Endothelial cell of umbilical vein (primary cell): Measurements from ENCODE around the gene LGALS4. TPM values are rescaled to one million over a fixed set of nuclear protein-coding genes. Genes with fewer than 3 reads are reported as not detected.

Experiments used
- BruUV-seq: library from RNA; stranded (reverse); fragments of 400-500 nt; replicated peaks from 2 replicates; lab custom pipeline; 2021; lab: Mats Ljungman, UMichigan
- CTCF ChIA-PET: fragments of 300-600, 350-600 bp; sonication (Branson Sonifier 250); formaldehyde crosslinking; loops from one replicate; lab custom pipeline; 2021; ENCODE audit warnings: antibody characterized with exemption, inconsistent platforms; lab: Charles Lee
- POLR2A ChIA-PET: fragments of 300-600, 350-600 bp; sonication (Branson Sonifier 250); formaldehyde crosslinking; loops from one replicate; lab custom pipeline; 2021; ENCODE audit warnings: antibody characterized with exemption, inconsistent platforms; lab: Charles Lee
- DNase-seq: peaks from one replicate; pipeline ENCODE4 v3.0.0-alpha.2; 2011; ENCODE audit warnings: low read depth, low spot score
- FAIRE-seq: peaks from 2 replicates; lab custom pipeline; 2011; peaks lifted over from hg19 to GRCh38; lab: Jason Lieb, UNC
- H2AFZ ChIP-seq: 2 replicates; pipeline ENCODE4 v1.6.0; 2012; ENCODE audit warnings: low read depth, low read length, control low read depth, inconsistent platforms
- H3K27ac ChIP-seq: 2 replicates; pipeline ENCODE4 v1.5.1; 2011; ENCODE audit warnings: low read depth, mild to moderate bottlenecking, control low read depth, low read length, moderate library complexity; ENCODE audit not compliant: insufficient read depth
- H3K27me3 ChIP-seq, 2 experiments: 2 replicates each; pipeline versions ENCODE4 v1.6.0 to v1.6.1; 2011; ENCODE audit warnings: low read length in 2 of 2, mixed read lengths in 1 of 2; ENCODE audit not compliant: control insufficient read depth in 2 of 2, insufficient read depth in 2 of 2
- H3K36me3 ChIP-seq, 2 experiments: 2 replicates in 1 of 2; 3 replicates in 1 of 2; pipeline ENCODE4 v1.5.1; 2011; ENCODE audit warnings: low read length in 2 of 2, mild to moderate bottlenecking in 1 of 2, moderate library complexity in 1 of 2; ENCODE audit not compliant: control insufficient read depth in 2 of 2, insufficient read depth in 2 of 2; ENCODE audit errors: extremely low read depth in 1 of 2
- H3K4me1 ChIP-seq: 3 replicates; pipeline ENCODE4 v1.5.1; 2011; ENCODE audit warnings: mild to moderate bottlenecking, low read length; ENCODE audit not compliant: control insufficient read depth, insufficient read depth; ENCODE audit errors: extremely low read depth
- H3K4me2 ChIP-seq: 2 replicates; pipeline ENCODE4 v1.6.1; 2011; ENCODE audit warnings: low read length, control low read depth, mixed read lengths; ENCODE audit not compliant: insufficient read depth
- H3K4me3 ChIP-seq, 3 experiments: fragments of 200-600 bp in 1 of 3; sonication (generic), shearing (Covaris generic) in 1 of 3; replicated peaks in 1 of 3; 2 replicates each; pipeline ENCODE4 v1.5.1; 2011 to 2016; ENCODE audit warnings: control low read depth in 3 of 3, low read length in 3 of 3, mild to moderate bottlenecking in 2 of 3, inconsistent platforms in 1 of 3, low read depth in 1 of 3, moderate library complexity in 1 of 3; ENCODE audit not compliant: insufficient read depth in 1 of 3
- H3K79me2 ChIP-seq: 2 replicates; pipeline ENCODE4 v1.6.0; 2012; ENCODE audit warnings: low read length, inconsistent platforms; ENCODE audit not compliant: control insufficient read depth, insufficient read depth
- H3K9ac ChIP-seq: replicated peaks from 2 replicates; pipeline ENCODE3; 2011; ENCODE audit warnings: low read length, control low read depth; ENCODE audit not compliant: insufficient read depth; ENCODE audit errors: extremely low read depth
- H3K9me1 ChIP-seq: replicated peaks from 3 replicates; pipeline ENCODE4 v1.6.0; 2011; ENCODE audit warnings: mild to moderate bottlenecking, low read length; ENCODE audit not compliant: control insufficient read depth, insufficient read depth; ENCODE audit errors: extremely low read depth
- H3K9me3 ChIP-seq: replicated peaks from 2 replicates; pipeline ENCODE4 v1.5.1; 2012; ENCODE audit warnings: low read length, inconsistent platforms; ENCODE audit not compliant: control insufficient read depth, insufficient read depth
- H4K20me1 ChIP-seq: replicated peaks from 2 replicates; pipeline ENCODE3; 2011; ENCODE audit warnings: mild to moderate bottlenecking, low read length; ENCODE audit not compliant: control insufficient read depth, insufficient read depth; ENCODE audit errors: extremely low read depth
- CTCF ChIP-seq, 2 donors: IDR thresholded peaks; 1 replicate in 1 of 2; 2 replicates in 1 of 2; pipeline ENCODE4 v1.5.1; 2011; ENCODE audit warnings: low read length in 2 of 2, mild to moderate bottlenecking in 2 of 2, moderate library complexity in 2 of 2, control low read depth in 1 of 2, inconsistent platforms in 1 of 2, low read depth in 1 of 2; ENCODE audit not compliant: insufficient read depth in 1 of 2; ENCODE audit errors: extremely low read depth in 1 of 2
- GATA2 ChIP-seq: IDR thresholded peaks from 2 replicates; pipeline ENCODE4 v1.7.0; 2011; ENCODE audit warnings: low read depth, mild to moderate bottlenecking, moderate library complexity, mixed read lengths, low read length; ENCODE audit not compliant: insufficient read length, insufficient read depth
- JUN ChIP-seq: IDR thresholded peaks from 2 replicates; pipeline ENCODE4 v1.6.1; 2011; ENCODE audit warnings: borderline replicate concordance, low read depth; ENCODE audit not compliant: insufficient read length, insufficient read depth
- MAX ChIP-seq: IDR thresholded peaks from 2 replicates; pipeline ENCODE4 v1.6.1; 2011; ENCODE audit not compliant: insufficient read depth, insufficient read length
- MYC ChIP-seq: IDR thresholded peaks from one replicate; pipeline ENCODE4 v1.6.1; 2011; ENCODE audit warnings: mild to moderate bottlenecking, low read depth, low read length
- POLR2AphosphoS5 ChIP-seq: IDR thresholded peaks from 2 replicates; pipeline ENCODE4 v1.6.1; 2012; ENCODE audit warnings: low read depth, mild to moderate bottlenecking, control low read depth, low read length, moderate library complexity; ENCODE audit not compliant: insufficient read depth
- dilution Hi-C: fragments of 300-500 bp; cut with MboI; formaldehyde crosslinking; loops from one replicate; pipeline ENCODE4 v1.15.0; 2019; ENCODE audit warnings: low sequenced_read_pairs; ENCODE audit not compliant: extremely low pct_ligation_motif_present
- intact Hi-C: fragments of 100-400 bp; cut with micrococcal nuclease; formaldehyde crosslinking; loops from one replicate; pipeline ENCODE4 v1.10.0; 2022
- polyA plus RNA-seq, 4 experiments: library from polyadenylated mRNA; depleted of rRNA in 3 of 4; stranded (reverse) in 3 of 4; unstranded in 1 of 4; fragments of >200 nt; gene quantifications; 2 replicates each; pipeline versions ENCODE4 v1.2.1 to v1.2.3, GENCODE V29; 2011 to 2012; ENCODE audit warnings: missing spikeins in 1 of 4
- total RNA-seq: library from RNA; stranded (reverse); gene quantifications from 2 replicates; pipeline ENCODE4 v1.2.3, GENCODE V29; 2021

The LGALS4 gene
- total and polyA plus RNA-seq, 2 donors (not counting 3 experiments of a cell fraction or from before 2014, with no cell fraction given): 0.19 TPM; not detected in 1

GRCh38 chr19:38853214-38853613 is 40.5 kb upstream of the LGALS4 start:
- no peak for FAIRE-seq
- BruUV-seq: no TSS peak
- dilution Hi-C loops: no loop called here
- no peaks in the 10 kb centered on the region for H3K9me1 ChIP-seq
- no peaks in the 10 kb centered on the region for H3K27me3 ChIP-seq
- no peak for DNase-seq
- no peaks in the 10 kb centered on the region for H3K9me3 ChIP-seq
- no peak overlapping the region for H2AFZ ChIP-seq
- no peaks in the 10 kb centered on the region for H4K20me1 ChIP-seq
- H3K4me1 ChIP-seq: peaks cover 24% of the 10 kb centered on the region
- H3K79me2 ChIP-seq: peaks cover 9% of the 10 kb centered on the region
- intact Hi-C loops: loop anchor here (10.0 kb wide), 1 partner anchor 208 kb away; the partner anchor contains the start of gene ACTN4
- CTCF ChIA-PET: interaction anchor here (1.2 to 2.8 kb wide), 4 partner anchors 10 to 77 kb away, joined by 7 to 19 read pairs (median 12); partner anchors contain the start of genes MRPS12 and SARS2
- H3K9ac ChIP-seq: no peak overlapping the region
- no peak overlapping the region for H3K27ac ChIP-seq
- peak overlapping the region; percentile 91 for H3K4me2 ChIP-seq
- POLR2A ChIA-PET: interaction anchor here (0.6 kb wide), 1 partner anchor 80 kb away, joined by 3 read pairs; no protein-coding TSS in a partner anchor
- H3K4me3 ChIP-seq: no peak overlapping the region
- H3K36me3 ChIP-seq: no peaks in the 10 kb centered on the region
- TF ChIP-seq MAX (no peak), GATA2 (no peak), POLR2AphosphoS5 (no peak), JUN (no peak), MYC (no peak), CTCF (IDR thresholded peaks at IDR 0.05; ENCODE audit: extremely low read depth in 1 of 2, insufficient read depth in 1 of 2, low read depth in 1 of 2, low read length in 2 of 2) (no peak)
